ENCODE results near the gene ESRRA. TPM values are rescaled to one million over a fixed set of nuclear protein-coding genes. Genes with fewer than 3 reads are reported as not detected.

The ESRRA gene
- polyA plus RNA-seq, 2 of the 4 experiments (the other 2 are of a cell fraction) = 15.2 to 35.5 TPM

- POLR2A ChIA-PET = interaction anchor here (1.9 kb wide), 1 partner anchor 20 kb away, joined by 13 read pairs; the partner anchor contains the start of gene PRDX5
- Histone ChIP-seq H3K4me2 (no peak overlapping the region), H3K4me1 (peaks cover 23% of the 10 kb centered on the region), H3K27ac (peak overlapping the region in 1 of 2 experiments; percentile 32; a peak in 2 of 6 replicates), H3K4me3 (no peak overlapping the region), H3K9me3 (no peaks in the 10 kb centered on the region)
- CTCF ChIA-PET = interaction anchor here (0.9 to 33.9 kb wide), 4 partner anchors 9 to 405 kb away, joined by 3 to 996 read pairs (median 152); partner anchors contain the start of genes CATSPERZ, ESRRA, PRDX5 and TRMT112
- TF ChIP-seq HDAC2 (IDR thresholded peaks at IDR 0.05) (peak; percentile 68; the same call in 1 of the 2 replicates), ESRRA (IDR thresholded peaks at IDR 0.05; ENCODE audit: borderline replicate concordance, low read length) (no peak), ZFP36 (IDR thresholded peaks at IDR 0.05; ENCODE audit: borderline replicate concordance, partially characterized antibody) (peak; percentile 80), CHD2 (IDR thresholded peaks at IDR 0.05; ENCODE audit: low read length, partially characterized antibody) (no peak), NFE2L2 (conservative IDR thresholded peaks at IDR 0.05; ENCODE audit: low read length) (no peak), EHF (CRISPR knock-in tag; IDR thresholded peaks at IDR 0.05) (no peak), KDM5A (IDR thresholded peaks at IDR 0.05) (no peak), HEYL (CRISPR knock-in tag; IDR thresholded peaks at IDR 0.05) (no peak), KDM1A (IDR thresholded peaks at IDR 0.05; ENCODE audit: low read depth) (peak; percentile 87), CBX8 (IDR thresholded peaks at IDR 0.05) (no peak), EP300 (IDR thresholded peaks at IDR 0.05) (no peak), RCOR1 (IDR thresholded peaks at IDR 0.05; ENCODE audit: low read depth, low read length) (no peak)
- WGBS (ENCODE audit: missing lambda C conversion rate) = 73% methylated on average over 8 of the region's 8 CpGs
- ATAC-seq (no peak), DNase-seq (ENCODE audit: low read depth in 1 of 2, low spot score in 1 of 2) (no peak), FAIRE-seq (no peak)
These were observed 32.4 kb downstream of the ESRRA start for GRCh38 chr11:64337538-64338249.

DNA sequence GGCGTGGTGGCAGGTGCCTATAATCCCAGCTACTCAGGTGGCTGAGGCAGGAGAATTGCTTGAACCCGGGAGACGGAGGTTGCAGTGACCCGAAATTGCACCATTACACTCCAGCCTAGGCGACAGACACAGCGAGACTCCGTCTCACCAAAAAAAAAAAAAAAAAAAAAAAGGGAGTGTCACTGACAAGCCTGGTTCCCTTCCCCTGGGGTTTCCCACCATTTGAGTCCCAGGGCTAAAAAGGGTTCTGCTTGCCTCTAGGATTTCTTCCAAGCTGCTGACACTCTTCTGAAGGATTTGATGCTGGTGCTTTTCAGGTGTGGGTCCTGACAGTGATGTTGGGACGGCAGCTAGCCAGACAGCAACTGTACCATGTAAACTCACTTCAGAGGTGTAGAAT, 33.4 kb downstream of the ESRRA start:
- FAIRE-seq = no peak
- peak overlapping the region in 1 of 2 experiments; percentile 38; a peak in 2 of 6 replicates for H3K27ac ChIP-seq
- H3K4me2 ChIP-seq = no peak overlapping the region
- no peaks in the 10 kb centered on the region for H3K9me3 ChIP-seq
- TF ChIP-seq KDM1A (IDR thresholded peaks at IDR 0.05; ENCODE audit: low read depth) = no peak
- H3K4me3 ChIP-seq = no peak overlapping the region
- H3K4me1 ChIP-seq = peaks cover 30% of the 10 kb centered on the region
- no peak for DNase-seq (ENCODE audit: low read depth in 1 of 2, low spot score in 1 of 2)
- WGBS (ENCODE audit: missing lambda C conversion rate) = 88% methylated on average over 8 of the region's 8 CpGs
- ATAC-seq = no peak
- ChIA-PET POLR2A (interaction anchor here (0.7 to 1.9 kb wide), 2 partner anchors 21 to 57 kb away, joined by 4 to 13 read pairs; partner anchors contain the start of gene PRDX5), CTCF (interaction anchor here (0.7 to 33.9 kb wide), 3 partner anchors 15 to 111 kb away, joined by 4 to 996 read pairs (median 301); partner anchors contain the start of genes CATSPERZ, ESRRA, PRDX5 and TRMT112)

DNA sequence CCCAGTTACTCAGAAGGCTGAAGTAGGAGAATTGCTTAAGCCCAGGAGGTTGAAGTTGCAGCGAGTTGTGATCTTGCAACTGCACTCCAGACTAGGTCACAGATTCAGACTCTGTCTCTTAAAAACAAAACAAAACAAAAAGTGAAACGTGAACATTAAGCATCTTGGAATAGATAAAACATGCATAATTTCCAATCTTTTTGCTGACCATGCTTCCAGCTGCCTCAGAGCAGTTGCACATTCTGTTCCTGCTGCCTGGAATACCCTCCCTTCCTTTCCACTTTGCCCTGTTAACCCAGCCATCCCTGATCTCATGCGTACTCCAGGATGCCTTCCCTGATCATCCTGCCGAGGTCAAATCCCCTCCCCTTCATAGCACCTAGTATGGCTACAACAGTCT, 34.0 kb downstream of the ESRRA start:
- TF ChIP-seq MAFK (IDR thresholded peaks at IDR 0.05; ENCODE audit: partially characterized antibody) = peak; percentile 29
- TF ChIP-seq TFCP2L1 (CRISPR knock-in tag; IDR thresholded peaks at IDR 0.05) = no peak
- no peak for TF ChIP-seq RARB (CRISPR knock-in tag; IDR thresholded peaks at IDR 0.05)
- Histone ChIP-seq H3K27ac (peak overlapping the region in 1 of 2 experiments; percentile 15; a peak in 1 of 6 replicates), H3K9me3 (no peaks in the 10 kb centered on the region), H3K4me3 (no peak overlapping the region), H3K4me2 (no peak overlapping the region), H3K4me1 (peaks cover 28% of the 10 kb centered on the region)
- FAIRE-seq (no peak), DNase-seq (ENCODE audit: low read depth in 1 of 2, low spot score in 1 of 2) (no peak), ATAC-seq (no peak)
- ChIA-PET POLR2A (interaction anchor here (0.7 kb wide), 1 partner anchor 57 kb away, joined by 4 read pairs; no protein-coding TSS in a partner anchor), CTCF (interaction anchor here (0.7 to 33.9 kb wide), 4 partner anchors 12 to 111 kb away, joined by 4 to 996 read pairs (median 306); partner anchors contain the start of genes CATSPERZ, ESRRA, PRDX5 and TRMT112)
- 60% methylated on average over 4 of the region's 4 CpGs for WGBS (ENCODE audit: missing lambda C conversion rate)

- TF ChIP-seq CHD2 (IDR thresholded peaks at IDR 0.05; ENCODE audit: low read length, partially characterized antibody) (no peak), BHLHE40 (IDR thresholded peaks at IDR 0.05; ENCODE audit: low read depth, low read length) (no peak), HDAC2 (IDR thresholded peaks at IDR 0.05) (no peak), SMC3 (IDR thresholded peaks at IDR 0.05) (no peak), EHF (CRISPR knock-in tag; IDR thresholded peaks at IDR 0.05) (no peak), ZNF302 (CRISPR knock-in tag; IDR thresholded peaks at IDR 0.05) (no peak), HOXB5 (CRISPR knock-in tag; IDR thresholded peaks at IDR 0.05) (no peak), RCOR1 (IDR thresholded peaks at IDR 0.05; ENCODE audit: low read depth, low read length) (no peak), ZC3H11A (IDR thresholded peaks at IDR 0.05) (no peak), NFE2L2 (conservative IDR thresholded peaks at IDR 0.05; ENCODE audit: low read length) (no peak), ESRRA (IDR thresholded peaks at IDR 0.05; ENCODE audit: borderline replicate concordance, low read length) (no peak), FOXS1 (CRISPR knock-in tag; IDR thresholded peaks at IDR 0.05) (no peak), NR3C1 (IDR thresholded peaks at IDR 0.05) (no peak), USF2 (IDR thresholded peaks at IDR 0.05) (no peak)
- TF ChIP-seq, protein P1, sequence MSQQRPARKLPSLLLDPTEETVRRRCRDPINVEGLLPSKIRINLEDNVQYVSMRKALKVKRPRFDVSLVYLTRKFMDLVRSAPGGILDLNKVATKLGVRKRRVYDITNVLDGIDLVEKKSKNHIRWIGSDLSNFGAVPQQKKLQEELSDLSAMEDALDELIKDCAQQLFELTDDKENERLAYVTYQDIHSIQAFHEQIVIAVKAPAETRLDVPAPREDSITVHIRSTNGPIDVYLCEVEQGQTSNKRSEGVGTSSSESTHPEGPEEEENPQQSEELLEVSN (IDR thresholded peaks at IDR 0.05; ENCODE audit: borderline replicate concordance, low read depth) = no peak
- TF ChIP-seq, protein P2, sequence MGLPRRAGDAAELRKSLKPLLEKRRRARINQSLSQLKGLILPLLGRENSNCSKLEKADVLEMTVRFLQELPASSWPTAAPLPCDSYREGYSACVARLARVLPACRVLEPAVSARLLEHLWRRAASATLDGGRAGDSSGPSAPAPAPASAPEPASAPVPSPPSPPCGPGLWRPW (IDR thresholded peaks at IDR 0.05) = no peak
- 92% methylated on average over 9 of the region's 16 CpGs for WGBS (ENCODE audit: missing lambda C conversion rate)
These were observed 34.6 kb downstream of the ESRRA start, which contains the start of gene CCDC88B for GRCh38 chr11:64339754-64340408. Gene CCDC88B, plus strand, starts transcription at chr11:64340204. Its CDS starts 63 bp downstream, at chr11:64340267.

More at GRCh38 chr11:64339754-64340408, 34.6 kb downstream of the ESRRA start, which contains the start of gene CCDC88B:
- no peak for ATAC-seq
- Histone ChIP-seq H3K4me2 (no peak within 1 kb of the TSS), H3K4me3 (no peak within 1 kb of the TSS), H3K27ac (peak within 1 kb of the TSS in 1 of 2 experiments; percentile 32; a peak in 2 of 6 replicates), H3K9me3 (no peaks in the 10 kb centered on the region), H3K4me1 (peaks cover 22% of the 10 kb centered on the region)
- no peak for FAIRE-seq
- ChIA-PET CTCF (interaction anchor here (13.1 to 33.9 kb wide), 3 partner anchors 12 to 29 kb away, joined by 301 to 996 read pairs (median 312); partner anchors contain the start of genes CATSPERZ, ESRRA, PRDX5 and TRMT112), POLR2A (interaction anchor here (0.6 to 1.6 kb wide), 2 partner anchors 22 to 31 kb away, joined by 3 to 7 read pairs; partner anchors contain the start of genes PRDX5 and TRMT112)
- no peak for DNase-seq (ENCODE audit: low read depth in 1 of 2, low spot score in 1 of 2)

All from A549 (cell line).